ENCODE measurements around the gene TMEFF2.

DNA sequence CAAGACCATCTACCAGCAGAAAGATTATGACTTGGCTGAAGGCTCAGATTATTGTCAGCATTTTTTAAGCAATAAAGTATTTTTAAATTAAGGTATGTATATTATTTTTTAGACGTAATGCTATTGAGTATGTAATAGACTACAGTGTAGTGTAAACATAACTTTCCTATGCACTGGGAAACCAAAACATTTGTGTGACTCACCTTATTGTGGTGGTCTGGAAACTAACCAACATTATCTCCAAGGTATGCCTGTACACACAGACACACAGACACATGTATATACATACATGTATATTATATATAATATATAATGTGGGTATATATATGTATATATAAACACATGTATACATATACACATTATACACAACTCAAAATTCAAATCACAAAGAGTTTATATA lies 9.1 kb upstream of the TMEFF2 start:
- TF ChIP-seq CTCF (conservative IDR thresholded peaks at IDR 0.05; ENCODE audit: low read depth, low read length): no peak
- no peak for TF ChIP-seq POLR2A (IDR thresholded peaks at IDR 0.05; ENCODE audit: low read depth, low read length)
- TF ChIP-seq RFX5 (IDR thresholded peaks at IDR 0.05; ENCODE audit: low read depth, low read length): no peak
- TF ChIP-seq, protein P1, sequence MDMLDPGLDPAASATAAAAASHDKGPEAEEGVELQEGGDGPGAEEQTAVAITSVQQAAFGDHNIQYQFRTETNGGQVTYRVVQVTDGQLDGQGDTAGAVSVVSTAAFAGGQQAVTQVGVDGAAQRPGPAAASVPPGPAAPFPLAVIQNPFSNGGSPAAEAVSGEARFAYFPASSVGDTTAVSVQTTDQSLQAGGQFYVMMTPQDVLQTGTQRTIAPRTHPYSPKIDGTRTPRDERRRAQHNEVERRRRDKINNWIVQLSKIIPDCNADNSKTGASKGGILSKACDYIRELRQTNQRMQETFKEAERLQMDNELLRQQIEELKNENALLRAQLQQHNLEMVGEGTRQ (IDR thresholded peaks at IDR 0.05; ENCODE audit: low read depth, low read length): no peak
- TF ChIP-seq MAZ (IDR thresholded peaks at IDR 0.05; ENCODE audit: borderline replicate concordance, low read depth, low read length): no peak
- TF ChIP-seq FOS (IDR thresholded peaks at IDR 0.05; ENCODE audit: low read depth, low read length): no peak
- no peak for TF ChIP-seq SMC3 (IDR thresholded peaks at IDR 0.05; ENCODE audit: low read depth, low read length)
- no peak for TF ChIP-seq BHLHE40 (IDR thresholded peaks at IDR 0.05; ENCODE audit: low read depth, low read length)
- no peak for TF ChIP-seq MXI1 (IDR thresholded peaks at IDR 0.05; ENCODE audit: borderline replicate concordance, low read depth, low read length)
- TF ChIP-seq NFE2L2 (IDR thresholded peaks at IDR 0.05; ENCODE audit: low read depth, low read length): no peak
- no peak for TF ChIP-seq RAD21 (IDR thresholded peaks at IDR 0.05; ENCODE audit: low read length)

All from IMR-90 (cell line).